A549 (cell line): ENCODE measurements around the gene GSTA3. TPM values are rescaled to one million over a fixed set of nuclear protein-coding genes. Genes with fewer than 3 reads are reported as not detected.
"Not testable (repeated sequence)": the region's sequence is repeated elsewhere in the genome, so short reads cannot be mapped to it uniquely, and the experiment has no call there.

ENCODE experiments used
- ATAC-seq, 2 experiments: fragments of 200-7000 bp in 1 of 2; fragments of >200 bp in 1 of 2; cut with Nextera tagmentation in 1 of 2; cut with Tn5 transposase in 1 of 2; 3 replicates each; pipeline versions ENCODE4 v1.8.0 to v1.9.1; 2018 to 2020; ENCODE audit warnings: mild to moderate bottlenecking in 1 of 2, moderate library complexity in 1 of 2
- CTCF ChIA-PET: fragments of 300-600 bp; sonication (Branson Sonifier 250); formaldehyde crosslinking; extraction: SDS; loops from one replicate; lab custom pipeline; 2021; ENCODE audit warnings: antibody characterized with exemption, inconsistent platforms; lab: Yijun Ruan, JAX
- POLR2A ChIA-PET: fragments of 350-600 bp; formaldehyde crosslinking; extraction: SDS; loops from one replicate; lab custom pipeline; 2021; ENCODE audit warnings: antibody characterized with exemption, inconsistent platforms; lab: Yijun Ruan, JAX
- DNase-seq, 2 experiments: peaks; one replicate each; pipeline versions ENCODE4 v3.0.0 to v3.0.0-alpha.2; 2011 to 2016; ENCODE audit warnings: low read depth in 1 of 2, low spot score in 1 of 2
- FAIRE-seq: peaks from 2 replicates; lab custom pipeline; 2011; peaks lifted over from hg19 to GRCh38; lab: Jason Lieb, UNC
- H3K27ac ChIP-seq, 2 experiments: fragments of >200 bp; sonication (Bioruptor Twin); formaldehyde crosslinking; 3 replicates each; pipeline ENCODE4 v1.5.1; 2016 to 2017
- H3K4me1 ChIP-seq: fragments of >200 bp; sonication (Bioruptor Twin); formaldehyde crosslinking; 3 replicates; pipeline ENCODE4 v1.6.1; 2016
- H3K4me2 ChIP-seq: fragments of >200 bp; sonication (Bioruptor Twin); formaldehyde crosslinking; 3 replicates; pipeline ENCODE4 v1.6.1; 2016
- H3K4me3 ChIP-seq: fragments of >200 bp; sonication (Bioruptor Twin); formaldehyde crosslinking; 3 replicates; pipeline ENCODE4 v1.5.1; 2016
- H3K9me3 ChIP-seq: fragments of >200 bp; sonication (Bioruptor Twin); formaldehyde crosslinking; 3 replicates; pipeline ENCODE4 v1.6.1; 2016
- BHLHE40 ChIP-seq: IDR thresholded peaks from 2 replicates; pipeline ENCODE4 v1.6.1; 2012; ENCODE audit warnings: low read depth, low read length, inconsistent platforms
- CBX8 ChIP-seq: fragments of 200-600 bp; sonication (generic); IDR thresholded peaks from 2 replicates; pipeline ENCODE4 v1.6.1; 2016
- CEBPB ChIP-seq, 2 experiments: fragments of >200 bp in 1 of 2; sonication (Bioruptor Twin) in 1 of 2; formaldehyde crosslinking in 1 of 2; IDR thresholded peaks; 2 replicates each; pipeline ENCODE4 v1.6.1; 2012 to 2016
- CHD2 ChIP-seq: fragments of 150-350 bp; IDR thresholded peaks from 2 replicates; pipeline ENCODE4 v1.6.1; 2014; ENCODE audit warnings: low read length; ENCODE audit not compliant: partially characterized antibody
- CHD4 ChIP-seq: fragments of 200-600 bp; sonication (generic); IDR thresholded peaks from 2 replicates; pipeline ENCODE4 v1.6.1; 2016; ENCODE audit warnings: antibody characterized with exemption, mild to moderate bottlenecking, borderline replicate concordance
- CTCF ChIP-seq: fragments of >200 bp; sonication (Bioruptor Twin); formaldehyde crosslinking; IDR thresholded peaks from 3 replicates; pipeline ENCODE4 v1.5.1; 2016
- E2F6 ChIP-seq: IDR thresholded peaks from 2 replicates; pipeline ENCODE4 v1.6.1; 2012; ENCODE audit warnings: low read depth, borderline replicate concordance
- EHF ChIP-seq: fragments of 250-450 bp; sonication (Bioruptor Pico); IDR thresholded peaks from 2 replicates; pipeline ENCODE4 v1.5.0; 2020; ENCODE audit warnings: mild to moderate bottlenecking
- FOSL2 ChIP-seq, 2 experiments: fragments of 450-650 bp in 1 of 2; fragments of >200 bp in 1 of 2; sonication (Bioruptor Twin) in 1 of 2; formaldehyde crosslinking; IDR thresholded peaks; 2 replicates each; pipeline versions ENCODE4 v1.5.0 to v1.6.1; 2016 to 2020; ENCODE audit warnings: mild to moderate bottlenecking in 1 of 2, moderate library complexity in 1 of 2
- GATA3 ChIP-seq: IDR thresholded peaks from 2 replicates; pipeline ENCODE4 v1.6.1; 2012; ENCODE audit warnings: borderline replicate concordance
- HOXB13 ChIP-seq: fragments of 250-450 bp; sonication (Bioruptor Pico); IDR thresholded peaks from 2 replicates; pipeline ENCODE4 v1.5.0; 2020; ENCODE audit warnings: low read depth, mild to moderate bottlenecking, moderate library complexity
- MYC ChIP-seq: IDR thresholded peaks from 2 replicates; pipeline ENCODE4 v1.6.1; 2012; ENCODE audit warnings: mild to moderate bottlenecking, inconsistent platforms, low read length, improper control_type of control experiment, borderline replicate concordance
- NFE2L2 ChIP-seq: fragments of 150-350 bp; conservative IDR thresholded peaks from 2 replicates; pipeline ENCODE4 v1.6.1; 2014; ENCODE audit warnings: low read length
- PBX3 ChIP-seq: IDR thresholded peaks from 2 replicates; pipeline ENCODE4 v1.6.1; 2012
- POLR2A ChIP-seq: IDR thresholded peaks from 2 replicates; pipeline ENCODE4 v1.6.1; 2012; ENCODE audit warnings: mild to moderate bottlenecking, low read length
- RARB ChIP-seq: fragments of 250-450 bp; sonication (Bioruptor Pico); IDR thresholded peaks from 2 replicates; pipeline ENCODE4 v1.8.0; 2021; ENCODE audit warnings: mild to moderate bottlenecking, moderate library complexity
- REST ChIP-seq: fragments of 200-600 bp; sonication (generic); IDR thresholded peaks from 2 replicates; pipeline ENCODE4 v1.6.1; 2016; ENCODE audit warnings: antibody characterized with exemption, mild to moderate bottlenecking, moderate library complexity
- RNF2 ChIP-seq: fragments of 200-600 bp; sonication (generic); IDR thresholded peaks from 2 replicates; pipeline ENCODE4 v1.6.1; 2016; ENCODE audit warnings: low read depth, mild to moderate bottlenecking, antibody characterized with exemption, moderate library complexity, borderline replicate concordance
- USF2 ChIP-seq: fragments of 450-650 bp; IDR thresholded peaks from 2 replicates; pipeline ENCODE4 v1.6.1; 2014; ENCODE audit warnings: antibody characterized with exemption
- ZNF302 ChIP-seq: fragments of 250-450 bp; sonication (Bioruptor Pico); IDR thresholded peaks from 2 replicates; pipeline ENCODE4 v1.9.0; 2021; ENCODE audit warnings: inconsistent platforms, mild to moderate bottlenecking, moderate library complexity
- WGBS: methylation state at CpG from one replicate; pipeline ENCODE4 v1.1.6; 2017; ENCODE audit errors: missing lambda C conversion rate; 5-methylcytosine and 5-hydroxymethylcytosine counted together
- polyA plus RNA-seq, 4 experiments: library from polyadenylated mRNA; depleted of rRNA in 3 of 4; stranded (reverse); fragments of >200 nt; fragmentation: RNase III in 1 of 4; extraction: RNeasy Plus Mini Kit Qiagen cat#74134 plus additional on column Dnase treatment in 1 of 4; gene quantifications; 2 replicates in 3 of 4; 3 replicates in 1 of 4; pipeline ENCODE4 v1.2.3, GENCODE V29; 2011 to 2017

Gene GSTA3
- polyA plus RNA-seq, 2 of the 4 experiments (the other 2 are of a cell fraction), result not detected

- FAIRE-seq, result no peak
- WGBS, result 80% methylated on average over 1 of the region's 1 CpG
- CTCF ChIA-PET, result interaction anchor here (1.0 kb wide), 1 partner anchor 14 kb away, joined by 3 read pairs; no protein-coding TSS in a partner anchor
- no peak for TF ChIP-seq REST
- no peak for TF ChIP-seq FOSL2 (IDR thresholded peaks at IDR 0.05)
- no peak for TF ChIP-seq FOSL2 (CRISPR knock-in tag; IDR thresholded peaks at IDR 0.05)
- TF ChIP-seq RARB, result no peak
- TF ChIP-seq, all 56 proteins: peak for 0
- Histone ChIP-seq H3K27ac (no peak overlapping the region), H3K4me1 (no peaks in the 10 kb centered on the region), H3K9me3 (no peaks in the 10 kb centered on the region), H3K4me3 (no peak overlapping the region), H3K4me2 (no peak overlapping the region)
- no peak for ATAC-seq
- DNase-seq, result no peak
- POLR2A ChIA-PET, result no interaction called here
Measured at GRCh38 chr6:52868240-52868639, 41.3 kb downstream of the GSTA3 start.

- WGBS, result 69% methylated on average over 2 of the region's 7 CpGs
- DNase-seq, CTCF ChIA-PET, H3K4me3 ChIP-seq, H3K4me1 ChIP-seq, POLR2A ChIA-PET, H3K4me2 ChIP-seq, H3K9me3 ChIP-seq, H3K27ac ChIP-seq, ATAC-seq, FAIRE-seq: not testable (repeated sequence)
Measured at GRCh38 chr6:52861151-52861550, 48.3 kb downstream of the GSTA3 start.

GRCh38 chr6:52858416-52858815 lies 51.1 kb downstream of the GSTA3 start:
- POLR2A ChIA-PET, result no interaction called here
- 82% methylated on average over 4 of the region's 4 CpGs for WGBS
- ATAC-seq (no peak), FAIRE-seq (no peak), DNase-seq (no peak)
- TF ChIP-seq NFE2L2 (no peak), HOXB13 (no peak), CTCF (no peak)
- CTCF ChIA-PET, result interaction anchor here (1.5 to 2.3 kb wide), 2 partner anchors 18 to 25 kb away, joined by 3 to 7 read pairs; no protein-coding TSS in a partner anchor
- Histone ChIP-seq H3K27ac (no peak overlapping the region), H3K9me3 (no peaks in the 10 kb centered on the region), H3K4me2 (no peak overlapping the region), H3K4me3 (no peak overlapping the region), H3K4me1 (no peaks in the 10 kb centered on the region)

GRCh38 chr6:52856137-52856536 lies 53.4 kb downstream of the GSTA3 start:
- CTCF ChIA-PET, H3K27ac ChIP-seq, H3K4me1 ChIP-seq, FAIRE-seq, POLR2A ChIA-PET, H3K9me3 ChIP-seq, H3K4me3 ChIP-seq, ATAC-seq: not testable (repeated sequence)
- DNase-seq, result peak in 1 of 2 experiments; percentile 36
- H3K4me2 ChIP-seq, result peak overlapping the region; percentile 25; the same call in 1 of the 3 replicates
- WGBS, result no CpG with 5 or more reads among the region's 3 CpGs

GRCh38 chr6:52849137-52849536 lies 60.4 kb downstream of the GSTA3 start:
- no peak overlapping the region for H3K4me3 ChIP-seq
- no peak overlapping the region for H3K27ac ChIP-seq
- no peaks in the 10 kb centered on the region for H3K9me3 ChIP-seq
- ATAC-seq (no peak), FAIRE-seq (no peak), DNase-seq (no peak)
- H3K4me1 ChIP-seq, result no peaks in the 10 kb centered on the region
- ChIA-PET CTCF (no interaction called here), POLR2A (no interaction called here)
- no peak overlapping the region for H3K4me2 ChIP-seq
- WGBS, result 54% methylated on average over 4 of the region's 4 CpGs
- TF ChIP-seq PBX3 (no peak), RNF2 (no peak), MYC (no peak), CHD2 (no peak), CBX8 (no peak), EHF (CRISPR knock-in tag) (no peak), BHLHE40 (no peak), ZNF302 (no peak), CHD4 (no peak), GATA3 (no peak), USF2 (no peak), CEBPB (IDR thresholded peaks at IDR 0.05) (no peak), POLR2A (no peak), E2F6 (no peak)
